ENCODE results near the gene ZEB1. TPM values are rescaled to one million over a fixed set of nuclear protein-coding genes. Genes with fewer than 3 reads are reported as not detected.

ZEB1 gene
- total and polyA plus RNA-seq, 9 of the 15 experiments (the other 6 are each of a cell fraction or from before 2014, with no cell fraction given): 2.1 to 8.4 (median 4.9) TPM

GRCh38 chr10:31278279-31278941 is 40.6 kb upstream of the ZEB1 start (continued):
- TF ChIP-seq ATF6 (CRISPR knock-in tag; IDR thresholded peaks at IDR 0.05): no peak
- peak; percentile 94 for TF ChIP-seq MAFF (IDR thresholded peaks at IDR 0.05; ENCODE audit: low read length)
- no peak for TF ChIP-seq ZNF609 (CRISPR knock-in tag; IDR thresholded peaks at IDR 0.05; ENCODE audit: borderline replicate concordance)
- no peak for TF ChIP-seq PHB2 (IDR thresholded peaks at IDR 0.05; ENCODE audit: low read depth)
- TF ChIP-seq, protein P1, sequence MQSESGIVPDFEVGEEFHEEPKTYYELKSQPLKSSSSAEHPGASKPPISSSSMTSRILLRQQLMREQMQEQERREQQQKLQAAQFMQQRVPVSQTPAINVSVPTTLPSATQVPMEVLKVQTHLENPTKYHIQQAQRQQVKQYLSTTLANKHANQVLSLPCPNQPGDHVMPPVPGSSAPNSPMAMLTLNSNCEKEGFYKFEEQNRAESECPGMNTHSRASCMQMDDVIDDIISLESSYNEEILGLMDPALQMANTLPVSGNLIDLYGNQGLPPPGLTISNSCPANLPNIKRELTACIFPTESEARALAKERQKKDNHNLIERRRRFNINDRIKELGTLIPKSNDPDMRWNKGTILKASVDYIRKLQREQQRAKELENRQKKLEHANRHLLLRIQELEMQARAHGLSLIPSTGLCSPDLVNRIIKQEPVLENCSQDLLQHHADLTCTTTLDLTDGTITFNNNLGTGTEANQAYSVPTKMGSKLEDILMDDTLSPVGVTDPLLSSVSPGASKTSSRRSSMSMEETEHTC (IDR thresholded peaks at IDR 0.05): no peak
- TF ChIP-seq ILF3 (IDR thresholded peaks at IDR 0.05; ENCODE audit: borderline replicate concordance): no peak; the same call in 1 of the 2 replicates
- TF ChIP-seq MXI1 (IDR thresholded peaks at IDR 0.05; ENCODE audit: low read depth, low read length): no peak
- TF ChIP-seq MYBL2 (IDR thresholded peaks at IDR 0.05; ENCODE audit: low read depth): no peak
- TF ChIP-seq MYBL2 (CRISPR knock-in tag; IDR thresholded peaks at IDR 0.05; ENCODE audit: borderline replicate concordance): no peak
- TF ChIP-seq NR1H2 (CRISPR knock-in tag; IDR thresholded peaks at IDR 0.05): no peak
- no peak for TF ChIP-seq ZBTB49 (CRISPR knock-in tag; IDR thresholded peaks at IDR 0.05; ENCODE audit: borderline replicate concordance)
- no peak for TF ChIP-seq ZNF3 (CRISPR knock-in tag; IDR thresholded peaks at IDR 0.05)
- TF ChIP-seq, protein P2, sequence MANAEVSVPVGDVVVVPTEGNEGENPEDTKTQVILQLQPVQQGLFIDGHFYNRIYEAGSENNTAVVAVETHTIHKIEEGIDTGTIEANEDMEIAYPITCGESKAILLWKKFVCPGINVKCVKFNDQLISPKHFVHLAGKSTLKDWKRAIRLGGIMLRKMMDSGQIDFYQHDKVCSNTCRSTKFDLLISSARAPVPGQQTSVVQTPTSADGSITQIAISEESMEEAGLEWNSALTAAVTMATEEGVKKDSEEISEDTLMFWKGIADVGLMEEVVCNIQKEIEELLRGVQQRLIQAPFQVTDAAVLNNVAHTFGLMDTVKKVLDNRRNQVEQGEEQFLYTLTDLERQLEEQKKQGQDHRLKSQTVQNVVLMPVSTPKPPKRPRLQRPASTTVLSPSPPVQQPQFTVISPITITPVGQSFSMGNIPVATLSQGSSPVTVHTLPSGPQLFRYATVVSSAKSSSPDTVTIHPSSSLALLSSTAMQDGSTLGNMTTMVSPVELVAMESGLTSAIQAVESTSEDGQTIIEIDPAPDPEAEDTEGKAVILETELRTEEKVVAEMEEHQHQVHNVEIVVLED (CRISPR knock-in tag; IDR thresholded peaks at IDR 0.05): no peak
